Upper lobe of left lung (tissue), 6 donors: Measurements from ENCODE around the gene EML4. TPM values are rescaled to one million over a fixed set of nuclear protein-coding genes. Genes with fewer than 3 reads are reported as not detected.
A peak's percentile ranks its signal among the peaks of the same experiment; 100 is the strongest.

ENCODE experiments used
- ATAC-seq, 2 donors: fragments of 200-7000 bp; cut with Tn5 transposase; one replicate each; pipeline ENCODE4 v1.9.1; 2022; ENCODE audit warnings: mild to moderate bottlenecking in 2 of 2, moderate library complexity in 2 of 2; ENCODE audit not compliant: low FRiP score in 2 of 2
- DNase-seq, 2 donors: peaks; one replicate each; pipeline ENCODE4 v3.0.0-alpha.2; 2019 to 2020
- H3K27ac ChIP-seq, 4 donors: fragments of 200-600 bp; sonication (generic); one replicate each; pipeline ENCODE4 v1.5.1; 2016 to 2019
- H3K27me3 ChIP-seq, 4 donors: fragments of 200-600 bp; sonication (generic); one replicate each; pipeline ENCODE4 v1.5.1; 2017 to 2019
- H3K36me3 ChIP-seq, 4 donors: fragments of 200-600 bp; sonication (generic); one replicate each; pipeline ENCODE4 v1.5.1; 2016 to 2019
- H3K4me1 ChIP-seq, 4 donors: fragments of 200-600 bp; sonication (generic); one replicate each; pipeline ENCODE4 v1.5.1; 2018 to 2019
- H3K4me3 ChIP-seq, 4 donors: fragments of 200-600 bp; sonication (generic); one replicate each; pipeline ENCODE4 v1.5.1; 2017 to 2019; ENCODE audit warnings: mild to moderate bottlenecking in 2 of 4, moderate library complexity in 1 of 4
- H3K9me3 ChIP-seq, 4 donors: fragments of 200-600 bp; sonication (generic); one replicate each; pipeline ENCODE4 v1.5.1; 2018 to 2019
- EP300 ChIP-seq, 4 donors: sonication (generic); formaldehyde crosslinking; IDR thresholded peaks; one replicate each; pipeline ENCODE4 v1.5.1; 2017; ENCODE audit warnings: antibody characterized with exemption in 4 of 4, control low read depth in 2 of 4
- POLR2A ChIP-seq, 4 donors: fragments of 450-650 bp; IDR thresholded peaks; one replicate each; pipeline ENCODE4 v1.5.1; 2016 to 2017; ENCODE audit warnings: antibody characterized with exemption in 4 of 4, mild to moderate bottlenecking in 2 of 4
- POLR2AphosphoS5 ChIP-seq, 2 donors: sonication (generic); formaldehyde crosslinking; IDR thresholded peaks; one replicate each; pipeline ENCODE4 v1.5.1; 2017; ENCODE audit warnings: antibody characterized with exemption in 2 of 2
- WGBS, 2 donors: methylation state at CpG; one replicate each; pipeline ENCODE4 v1.1.5; 2017 to 2018; 5-methylcytosine and 5-hydroxymethylcytosine counted together
- total RNA-seq, 6 donors: library from RNA; depleted of rRNA in 4 of 6; stranded (reverse); fragments of >200 nt in 4 of 6; gene quantifications; one replicate each; pipeline versions ENCODE4 v1.1.0 to v1.2.1, GENCODE V29; 2016 to 2021
- TF ChIP-seq, protein P1 (sequence below), 6 experiments: fragments of 450-650 bp in 4 of 6; fragments of 200-600 bp in 2 of 6; sonication (generic) in 2 of 6; IDR thresholded peaks; one replicate each; pipeline ENCODE4 v1.5.1; 2016 to 2019; ENCODE audit warnings: antibody characterized with exemption in 6 of 6
- donor health status: DM: no; HTN: no; CAD: no; lungs with moderate emphysema.
- donor health status: DM: no; HTN: yes; CAD: no; lungs with severe emphysema.

Gene EML4
- total RNA-seq, 6 donors from 2014 or later: 42.7 to 96.9 (median 62.0) TPM

DNA sequence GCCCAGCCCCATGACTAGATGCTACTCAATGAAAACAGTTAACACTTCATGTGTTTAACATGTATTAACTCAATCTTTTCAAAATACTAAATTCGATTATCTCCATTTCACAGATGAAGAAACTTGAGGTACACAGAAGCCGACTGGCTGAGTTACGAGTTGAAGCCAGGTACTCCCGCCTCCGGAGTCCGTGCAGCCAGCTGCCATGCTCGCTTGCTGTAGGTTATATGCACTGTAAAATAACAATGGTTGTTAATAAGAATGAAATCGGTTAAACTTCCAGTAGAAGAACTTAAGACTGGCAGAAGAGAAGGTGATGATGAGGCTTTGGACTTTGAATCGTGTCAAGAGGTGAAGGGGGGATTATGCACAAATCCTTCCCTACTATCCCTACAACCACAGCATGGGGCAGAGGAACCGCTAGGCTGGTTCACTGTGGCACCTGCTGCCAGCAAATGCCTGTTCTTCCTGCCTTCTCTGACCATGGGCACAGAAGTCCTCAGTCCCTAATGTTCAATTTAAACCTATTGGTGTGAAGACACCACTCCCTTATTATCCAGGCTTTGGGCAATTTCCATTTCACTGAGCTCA, 166.5 kb downstream of the EML4 start:
- H3K9me3 ChIP-seq: no peaks in the 10 kb centered on the region
- no peaks in the 10 kb centered on the region for H3K27me3 ChIP-seq
- H3K36me3 ChIP-seq: peaks cover 0 to 83% (median 20%) of the 10 kb centered on the region in 4 donors
- H3K27ac ChIP-seq: no peak overlapping the region
- H3K4me1 ChIP-seq: no peaks in the 10 kb centered on the region
- TF ChIP-seq POLR2AphosphoS5 (IDR thresholded peaks at IDR 0.05): no peak
- TF ChIP-seq, protein P1, sequence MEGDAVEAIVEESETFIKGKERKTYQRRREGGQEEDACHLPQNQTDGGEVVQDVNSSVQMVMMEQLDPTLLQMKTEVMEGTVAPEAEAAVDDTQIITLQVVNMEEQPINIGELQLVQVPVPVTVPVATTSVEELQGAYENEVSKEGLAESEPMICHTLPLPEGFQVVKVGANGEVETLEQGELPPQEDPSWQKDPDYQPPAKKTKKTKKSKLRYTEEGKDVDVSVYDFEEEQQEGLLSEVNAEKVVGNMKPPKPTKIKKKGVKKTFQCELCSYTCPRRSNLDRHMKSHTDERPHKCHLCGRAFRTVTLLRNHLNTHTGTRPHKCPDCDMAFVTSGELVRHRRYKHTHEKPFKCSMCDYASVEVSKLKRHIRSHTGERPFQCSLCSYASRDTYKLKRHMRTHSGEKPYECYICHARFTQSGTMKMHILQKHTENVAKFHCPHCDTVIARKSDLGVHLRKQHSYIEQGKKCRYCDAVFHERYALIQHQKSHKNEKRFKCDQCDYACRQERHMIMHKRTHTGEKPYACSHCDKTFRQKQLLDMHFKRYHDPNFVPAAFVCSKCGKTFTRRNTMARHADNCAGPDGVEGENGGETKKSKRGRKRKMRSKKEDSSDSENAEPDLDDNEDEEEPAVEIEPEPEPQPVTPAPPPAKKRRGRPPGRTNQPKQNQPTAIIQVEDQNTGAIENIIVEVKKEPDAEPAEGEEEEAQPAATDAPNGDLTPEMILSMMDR (IDR thresholded peaks at IDR 0.05): no peak
- TF ChIP-seq POLR2A (IDR thresholded peaks at IDR 0.05): no peak
- no peak for TF ChIP-seq EP300 (IDR thresholded peaks at IDR 0.05)
- ATAC-seq (no peak), DNase-seq (peak in 1 of 2 donors; percentile 30)
- WGBS, 2 donors: 93 to 96% methylated on average over 10 of the region's 10 CpGs
- no peak overlapping the region for H3K4me3 ChIP-seq

GRCh38 chr2:42336361-42336965, 167.3 kb downstream of the EML4 start:
- Histone ChIP-seq H3K9me3 (no peaks in the 10 kb centered on the region), H3K27ac (no peak overlapping the region), H3K4me3 (no peak overlapping the region), H3K27me3 (no peaks in the 10 kb centered on the region), H3K36me3 (peaks cover 0 to 76% (median 15%) of the 10 kb centered on the region in 4 donors), H3K4me1 (no peaks in the 10 kb centered on the region)
- TF ChIP-seq EP300 (IDR thresholded peaks at IDR 0.05) (no peak), POLR2AphosphoS5 (IDR thresholded peaks at IDR 0.05) (no peak), POLR2A (IDR thresholded peaks at IDR 0.05) (no peak)
- TF ChIP-seq, protein P1 (IDR thresholded peaks at IDR 0.05): no peak
- DNase-seq: no peak
- WGBS, 2 donors: 93 to 97% methylated on average over 6 to 9 of the region's 9 CpGs
- no peak for ATAC-seq

DNA sequence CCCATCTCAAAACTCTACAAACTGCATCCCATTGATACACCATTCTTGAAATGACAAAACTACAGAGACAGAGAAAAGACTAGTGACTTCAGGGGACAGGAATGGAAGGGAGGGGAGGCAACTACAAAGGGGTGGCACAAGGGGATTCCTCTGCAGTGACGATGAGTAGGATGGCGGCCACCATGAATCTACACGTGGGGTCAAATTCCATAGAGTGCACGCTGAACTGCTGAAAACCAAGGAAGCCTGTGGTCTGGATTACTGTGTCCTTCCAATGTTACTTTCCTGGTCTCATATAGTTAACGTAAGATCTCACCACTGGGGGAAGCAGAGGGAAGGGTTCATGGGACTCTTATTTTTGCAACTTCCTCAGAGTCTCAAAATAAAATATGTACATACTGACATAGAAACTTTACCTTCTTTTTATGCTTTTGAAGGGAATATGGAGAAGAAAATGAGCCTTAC, 168.2 kb downstream of the EML4 start:
- Histone ChIP-seq H3K4me1 (peaks cover 0 to 5% (median 2%) of the 10 kb centered on the region in 4 donors), H3K9me3 (no peaks in the 10 kb centered on the region), H3K36me3 (peaks cover 0 to 66% (median 8%) of the 10 kb centered on the region in 4 donors), H3K27ac (no peak overlapping the region), H3K4me3 (no peak overlapping the region), H3K27me3 (no peaks in the 10 kb centered on the region)
- 88 to 97% methylated on average over 5 of the region's 5 CpGs for WGBS, 2 donors
- no peak for ATAC-seq
- DNase-seq: no peak
- no peak for TF ChIP-seq EP300 (IDR thresholded peaks at IDR 0.05)
- TF ChIP-seq POLR2A (IDR thresholded peaks at IDR 0.05): no peak
- TF ChIP-seq POLR2AphosphoS5 (IDR thresholded peaks at IDR 0.05): no peak
- TF ChIP-seq, protein P1 (IDR thresholded peaks at IDR 0.05): no peak

DNA sequence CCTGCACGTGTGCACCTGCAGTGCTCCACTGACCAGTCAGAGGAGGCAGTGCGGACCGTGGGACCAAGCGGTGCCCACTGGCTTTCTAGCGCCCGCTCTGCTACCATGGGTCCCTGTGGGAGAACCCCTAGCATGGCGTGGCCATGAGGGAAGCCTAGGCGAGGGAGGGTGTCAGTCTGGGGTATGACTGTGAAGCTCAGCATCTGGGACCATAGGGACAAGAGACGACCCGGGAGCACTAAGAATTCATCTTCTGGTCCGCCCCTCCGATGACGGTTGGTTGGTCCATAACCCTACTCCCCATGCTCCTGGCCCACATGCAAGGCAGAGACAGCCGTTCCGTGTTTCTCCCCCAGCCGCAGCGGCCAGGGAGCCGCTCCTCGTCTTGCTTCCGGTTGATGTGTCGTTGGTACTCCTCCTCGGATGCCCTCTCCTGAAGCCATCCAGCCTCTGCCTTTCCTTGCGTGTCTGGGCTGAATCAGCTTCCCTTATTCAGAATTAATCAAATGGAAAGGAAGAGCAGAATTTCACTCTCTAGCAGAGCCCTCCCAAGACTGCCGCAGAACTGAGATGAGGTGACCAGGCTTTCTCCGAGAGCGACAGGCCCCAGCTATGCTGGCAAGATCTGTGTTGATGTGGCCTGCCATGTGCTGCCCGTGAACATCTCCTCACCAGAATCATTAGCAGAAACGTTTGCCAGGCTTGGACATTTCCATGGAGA, 168.9 kb downstream of the EML4 start:
- DNase-seq (peak in 1 of 2 donors; percentile 58), ATAC-seq (no peak)
- Histone ChIP-seq H3K9me3 (no peaks in the 10 kb centered on the region), H3K4me3 (no peak overlapping the region), H3K36me3 (peaks cover 0 to 60% (median 5%) of the 10 kb centered on the region in 4 donors), H3K4me1 (peaks cover 3 to 11% (median 7%) of the 10 kb centered on the region in 4 donors), H3K27ac (no peak overlapping the region), H3K27me3 (no peaks in the 10 kb centered on the region)
- TF ChIP-seq, protein P1 (IDR thresholded peaks at IDR 0.05): no peak
- no peak for TF ChIP-seq EP300 (IDR thresholded peaks at IDR 0.05)
- no peak for TF ChIP-seq POLR2AphosphoS5 (IDR thresholded peaks at IDR 0.05)
- no peak for TF ChIP-seq POLR2A (IDR thresholded peaks at IDR 0.05)
- 96 to 97% methylated on average over 19 to 28 of the region's 28 CpGs for WGBS, 2 donors
